ENCODE measurements around the gene SMIM45.

SMIM45 gene

GRCh38 chr22:41908411-41909309 lies 43.3 kb upstream of the SMIM45 start:
- no peak overlapping the region for H3K4me3 ChIP-seq (ENCODE audit: low read depth, low read length)
- no peak for TF ChIP-seq CTCF (conservative IDR thresholded peaks at IDR 0.05; ENCODE audit: low read depth, low read length)
- DNase-seq (ENCODE audit: low read depth), result no peak

GRCh38 chr22:41909310-41910049 lies 42.5 kb upstream of the SMIM45 start:
- no peak overlapping the region for H3K4me3 ChIP-seq (ENCODE audit: low read depth, low read length)
- TF ChIP-seq CTCF (conservative IDR thresholded peaks at IDR 0.05; ENCODE audit: low read depth, low read length), result no peak
- DNase-seq (ENCODE audit: low read depth), result no peak

GRCh38 chr22:41910050-41911000 lies 41.6 kb upstream of the SMIM45 start:
- DNase-seq (ENCODE audit: low read depth), result no peak
- H3K4me3 ChIP-seq (ENCODE audit: low read depth, low read length), result peak overlapping the region; percentile 29
- no peak for TF ChIP-seq CTCF (conservative IDR thresholded peaks at IDR 0.05; ENCODE audit: low read depth, low read length)

GRCh38 chr22:41911001-41911611 lies 40.8 kb upstream of the SMIM45 start:
- no peak for DNase-seq (ENCODE audit: low read depth)

GRCh38 chr22:41912338-41913039 lies 39.5 kb upstream of the SMIM45 start:
- no peak overlapping the region for H3K4me3 ChIP-seq (ENCODE audit: low read depth, low read length)
- no peak for DNase-seq (ENCODE audit: low read depth)
- no peak for TF ChIP-seq CTCF (conservative IDR thresholded peaks at IDR 0.05; ENCODE audit: low read depth, low read length)

More at GRCh38 chr22:41911001-41911611, 40.8 kb upstream of the SMIM45 start:
- TF ChIP-seq CTCF (conservative IDR thresholded peaks at IDR 0.05; ENCODE audit: low read depth, low read length), result no peak
- no peak overlapping the region for H3K4me3 ChIP-seq (ENCODE audit: low read depth, low read length)

Data from choroid plexus epithelial cell (primary cell).